Head of caudate nucleus (tissue), 42 donors: ENCODE results near the gene KIFBP.

Experiments
- DNase-seq, 42 donors: peaks; one replicate each; pipeline versions ENCODE4 v3.0.0 to v3.0.0-alpha.2; 2020 to 2021; ENCODE audit warnings: mixed read lengths in 7 of 42
- intact Hi-C: fragments of 100-400 bp; cut with DNase I; formaldehyde crosslinking; loops from one replicate; pipeline ENCODE4 v1.15.0; 2022

Gene KIFBP

GRCh38 chr10:69045441-69046300, 57.1 kb downstream of the KIFBP start:
- intact Hi-C loops = no loop called here
- peak in 2 of 42 donors; percentile 34 to 40 for DNase-seq

- intact Hi-C loops = no loop called here
- no peak for DNase-seq
These were observed 58.7 kb downstream of the KIFBP start for GRCh38 chr10:69047111-69047832.

GRCh38 chr10:69048103-69048502, 59.5 kb downstream of the KIFBP start:
- DNase-seq = peak in 26 of 42 donors; percentile 17 to 63 (median 36)
- intact Hi-C loops = no loop called here

- intact Hi-C loops = no loop called here
- peak in 9 of 42 donors; percentile 7 to 49 (median 18) for DNase-seq
These were observed 61.0 kb downstream of the KIFBP start for GRCh38 chr10:69049566-69049961.

GRCh38 chr10:69051303-69051702, 62.7 kb downstream of the KIFBP start:
- intact Hi-C loops = no loop called here
- DNase-seq = peak in 22 of 42 donors; percentile 17 to 55 (median 39)

GRCh38 chr10:69051710-69052487, 63.3 kb downstream of the KIFBP start:
- peak in 15 of 42 donors; percentile 7 to 55 (median 32) for DNase-seq
- intact Hi-C loops = no loop called here

- intact Hi-C loops = no loop called here
These were observed 64.1 kb downstream of the KIFBP start for GRCh38 chr10:69052736-69053135.

GRCh38 chr10:69055241-69055640, 66.6 kb downstream of the KIFBP start:
- intact Hi-C loops = no loop called here
- no peak for DNase-seq

More at GRCh38 chr10:69052736-69053135, 64.1 kb downstream of the KIFBP start:
- no peak for DNase-seq

- DNase-seq = peak in 8 of 42 donors; percentile 8 to 52 (median 24)
- intact Hi-C loops = no loop called here
These were observed 67.5 kb downstream of the KIFBP start for GRCh38 chr10:69056129-69056528.

GRCh38 chr10:69056536-69057260, 68.1 kb downstream of the KIFBP start:
- intact Hi-C loops = no loop called here
- DNase-seq = no peak

- intact Hi-C loops = no loop called here
These were observed 68.8 kb downstream of the KIFBP start for GRCh38 chr10:69057261-69057950.

GRCh38 chr10:69057951-69058297, 69.3 kb downstream of the KIFBP start:
- intact Hi-C loops = no loop called here
- DNase-seq = no peak

More at GRCh38 chr10:69057261-69057950, 68.8 kb downstream of the KIFBP start:
- DNase-seq = peak in 37 of 42 donors; percentile 12 to 64 (median 40)

- DNase-seq = no peak
- intact Hi-C loops = no loop called here
These were observed 71.7 kb downstream of the KIFBP start for GRCh38 chr10:69060127-69060798.

GRCh38 chr10:69061305-69062161, 72.9 kb downstream of the KIFBP start:
- intact Hi-C loops = no loop called here

GRCh38 chr10:69062901-69063300, 74.3 kb downstream of the KIFBP start:
- intact Hi-C loops = no loop called here
- DNase-seq = no peak

More at GRCh38 chr10:69061305-69062161, 72.9 kb downstream of the KIFBP start:
- peak in 14 of 42 donors; percentile 11 to 55 (median 31) for DNase-seq

GRCh38 chr10:69064762-69065328, 76.2 kb downstream of the KIFBP start:
- intact Hi-C loops = no loop called here
- DNase-seq = no peak
